Measurements from ENCODE around the gene GTSF1L. TPM values are rescaled to one million over a fixed set of nuclear protein-coding genes. Genes with fewer than 3 reads are reported as not detected.

The GTSF1L gene
- total RNA-seq, 1 donor: not detected

GRCh38 chr20:43767686-43768474 lies 41.1 kb upstream of the GTSF1L start:
- H2AFZ ChIP-seq (ENCODE audit: low read length): no peak overlapping the region
- no peak for DNase-seq (ENCODE audit: insufficient read length, low spot score, missing footprints)

DNA sequence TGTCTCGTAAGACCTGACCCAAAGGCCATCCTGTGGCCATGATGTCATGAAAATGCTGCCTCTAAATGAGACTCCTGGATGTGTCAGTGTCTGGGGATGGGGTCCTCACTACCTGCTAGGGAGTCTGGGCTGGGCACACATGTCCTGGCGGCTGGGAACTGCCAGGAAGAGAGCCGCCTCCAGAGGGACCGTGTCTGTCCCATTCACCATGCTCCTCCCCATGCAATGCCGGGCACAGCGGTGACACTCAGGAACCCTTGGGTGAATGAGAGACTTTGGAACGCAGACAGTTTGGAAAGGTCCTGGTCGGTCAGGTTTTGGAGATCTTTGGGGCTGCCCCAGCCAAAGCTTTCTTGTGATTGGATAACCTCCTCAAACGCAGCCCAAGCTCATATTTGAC lies 40.1 kb upstream of the GTSF1L start:
- H3K27ac ChIP-seq (ENCODE audit: low read depth, low read length): no peak overlapping the region

More at GRCh38 chr20:43767686-43768474, 41.1 kb upstream of the GTSF1L start:
- Histone ChIP-seq H3K4me3 (ENCODE audit: insufficient read depth, low read length) (no peak overlapping the region), H4K20me1 (ENCODE audit: insufficient read depth, low read length) (no peaks in the 10 kb centered on the region), H3K4me2 (ENCODE audit: insufficient read depth, low read length) (no peak overlapping the region), H3K27ac (ENCODE audit: low read depth, low read length) (no peak overlapping the region), H3K79me2 (ENCODE audit: insufficient read depth, low read length) (no peaks in the 10 kb centered on the region), H3K36me3 (ENCODE audit: insufficient read depth, low read length) (no peaks in the 10 kb centered on the region), H3K4me1 (ENCODE audit: insufficient read depth, low read length) (peaks cover 4% of the 10 kb centered on the region), H3K9me3 (ENCODE audit: low read depth, low read length) (no peaks in the 10 kb centered on the region), H3K27me3 (ENCODE audit: insufficient read depth, low read length) (peaks cover 15% of the 10 kb centered on the region)
- TF ChIP-seq CTCF (IDR thresholded peaks at IDR 0.05; ENCODE audit: extremely low read depth, low read depth, low read length): peak; percentile 4

GRCh38 chr20:43766385-43766784 lies 39.6 kb upstream of the GTSF1L start:
- H2AFZ ChIP-seq (ENCODE audit: low read length): no peak overlapping the region
- DNase-seq (ENCODE audit: insufficient read length, low spot score, missing footprints): no peak
- H3K27ac ChIP-seq (ENCODE audit: low read depth, low read length): no peak overlapping the region
- no peak overlapping the region for H3K4me2 ChIP-seq (ENCODE audit: insufficient read depth, low read length)
- no peaks in the 10 kb centered on the region for H3K9me3 ChIP-seq (ENCODE audit: low read depth, low read length)
- TF ChIP-seq CTCF (IDR thresholded peaks at IDR 0.05; ENCODE audit: extremely low read depth, low read depth, low read length): no peak
- H3K36me3 ChIP-seq (ENCODE audit: insufficient read depth, low read length): no peaks in the 10 kb centered on the region
- H3K4me1 ChIP-seq (ENCODE audit: insufficient read depth, low read length): peaks cover 4% of the 10 kb centered on the region
- no peak overlapping the region for H3K4me3 ChIP-seq (ENCODE audit: insufficient read depth, low read length)
- H4K20me1 ChIP-seq (ENCODE audit: insufficient read depth, low read length): no peaks in the 10 kb centered on the region
- H3K27me3 ChIP-seq (ENCODE audit: insufficient read depth, low read length): peaks cover 15% of the 10 kb centered on the region
- no peaks in the 10 kb centered on the region for H3K79me2 ChIP-seq (ENCODE audit: insufficient read depth, low read length)

More for the DNA sequence above, 40.1 kb upstream of the GTSF1L start:
- no peak overlapping the region for H2AFZ ChIP-seq (ENCODE audit: low read length)
- TF ChIP-seq CTCF (IDR thresholded peaks at IDR 0.05; ENCODE audit: extremely low read depth, low read depth, low read length): no peak
- no peaks in the 10 kb centered on the region for H3K36me3 ChIP-seq (ENCODE audit: insufficient read depth, low read length)
- no peak overlapping the region for H3K4me3 ChIP-seq (ENCODE audit: insufficient read depth, low read length)
- peaks cover 4% of the 10 kb centered on the region for H3K4me1 ChIP-seq (ENCODE audit: insufficient read depth, low read length)
- no peaks in the 10 kb centered on the region for H3K9me3 ChIP-seq (ENCODE audit: low read depth, low read length)
- no peaks in the 10 kb centered on the region for H4K20me1 ChIP-seq (ENCODE audit: insufficient read depth, low read length)
- H3K4me2 ChIP-seq (ENCODE audit: insufficient read depth, low read length): no peak overlapping the region
- no peak for DNase-seq (ENCODE audit: insufficient read length, low spot score, missing footprints)
- H3K27me3 ChIP-seq (ENCODE audit: insufficient read depth, low read length): peaks cover 15% of the 10 kb centered on the region
- H3K79me2 ChIP-seq (ENCODE audit: insufficient read depth, low read length): no peaks in the 10 kb centered on the region

DNA sequence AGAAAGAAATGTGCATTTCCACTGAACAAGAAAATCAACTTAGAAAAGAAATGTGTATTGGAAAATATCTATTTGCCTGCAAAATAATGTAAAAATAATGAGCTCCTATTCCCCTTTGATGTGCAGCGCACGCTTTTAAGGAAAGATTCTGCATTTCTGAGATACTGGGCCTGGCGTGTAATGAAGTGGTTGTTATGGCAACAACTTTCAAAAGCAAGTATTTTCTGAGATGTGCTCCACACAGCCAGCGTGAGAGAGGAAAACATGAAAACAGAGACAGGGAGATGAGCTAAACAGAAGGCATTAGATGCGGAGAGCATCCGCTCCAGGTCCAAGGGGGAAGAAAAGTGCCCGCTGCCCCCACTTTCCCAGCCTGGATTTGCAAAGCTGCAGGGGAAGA lies 39.1 kb upstream of the GTSF1L start:
- H3K36me3 ChIP-seq (ENCODE audit: insufficient read depth, low read length): no peaks in the 10 kb centered on the region
- no peak overlapping the region for H3K4me3 ChIP-seq (ENCODE audit: insufficient read depth, low read length)
- no peaks in the 10 kb centered on the region for H3K79me2 ChIP-seq (ENCODE audit: insufficient read depth, low read length)
- H4K20me1 ChIP-seq (ENCODE audit: insufficient read depth, low read length): no peaks in the 10 kb centered on the region
- no peak overlapping the region for H2AFZ ChIP-seq (ENCODE audit: low read length)
- DNase-seq (ENCODE audit: insufficient read length, low spot score, missing footprints): no peak
- peaks cover 15% of the 10 kb centered on the region for H3K27me3 ChIP-seq (ENCODE audit: insufficient read depth, low read length)
- no peak for TF ChIP-seq CTCF (IDR thresholded peaks at IDR 0.05; ENCODE audit: extremely low read depth, low read depth, low read length)
- H3K9me3 ChIP-seq (ENCODE audit: low read depth, low read length): no peaks in the 10 kb centered on the region
- H3K4me2 ChIP-seq (ENCODE audit: insufficient read depth, low read length): no peak overlapping the region
- H3K4me1 ChIP-seq (ENCODE audit: insufficient read depth, low read length): peaks cover 4% of the 10 kb centered on the region
- H3K27ac ChIP-seq (ENCODE audit: low read depth, low read length): no peak overlapping the region

Data from osteoblast (primary cell).